ENCODE data around the gene THBS1.

THBS1 gene

GRCh38 chr15:39608185-39609139 is 27.6 kb downstream of the THBS1 start:
- no peak for DNase-seq (ENCODE audit: low read depth)

DNA sequence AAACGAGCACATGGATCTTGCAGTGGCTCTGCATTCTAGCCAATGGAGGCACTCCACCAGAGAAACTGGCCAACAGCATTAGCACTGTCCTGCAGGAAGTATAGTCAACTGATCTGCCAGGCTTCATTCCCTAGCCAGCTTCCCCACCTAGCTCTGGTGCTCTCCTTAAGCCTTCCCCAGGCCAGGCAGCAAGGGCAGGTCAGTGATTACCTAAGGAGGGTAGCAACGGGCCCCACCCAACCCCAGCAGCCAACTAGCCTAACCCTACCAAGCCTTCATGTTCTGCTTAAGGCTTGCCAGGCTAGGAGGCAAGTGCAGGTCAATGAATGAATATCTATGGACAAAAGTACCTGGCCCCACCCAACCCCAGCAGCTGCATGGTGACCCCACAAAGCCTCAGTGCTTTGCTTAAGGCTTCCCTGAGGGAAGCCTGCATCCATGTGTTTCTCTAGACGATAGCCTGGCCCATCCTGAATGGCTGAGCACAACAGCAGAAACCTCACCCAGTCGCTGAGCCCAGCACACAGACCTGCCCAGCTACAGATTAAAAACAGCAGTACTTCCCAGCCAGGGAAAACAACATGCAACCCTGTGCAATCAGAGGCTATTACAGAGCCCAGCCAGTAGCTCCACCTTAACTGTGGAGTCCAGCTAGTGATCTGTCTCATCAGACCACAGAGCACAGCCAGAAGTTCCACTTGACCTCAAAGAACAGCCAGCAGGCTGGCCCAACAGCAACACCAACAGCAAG is 28.5 kb downstream of the THBS1 start:
- DNase-seq (ENCODE audit: low read depth): no peak

- no peak for DNase-seq (ENCODE audit: low read depth)
These were observed 29.8 kb downstream of the THBS1 start for GRCh38 chr15:39610665-39611064.

GRCh38 chr15:39613271-39613670 is 32.4 kb downstream of the THBS1 start:
- DNase-seq (ENCODE audit: low read depth): no peak

GRCh38 chr15:39613861-39614260 is 33.0 kb downstream of the THBS1 start:
- no peak for DNase-seq (ENCODE audit: low read depth)

GRCh38 chr15:39616731-39617455 is 36.0 kb downstream of the THBS1 start:
- DNase-seq (ENCODE audit: low read depth): no peak

- DNase-seq (ENCODE audit: low read depth): no peak
These were observed 37.4 kb downstream of the THBS1 start for GRCh38 chr15:39618063-39618823.

DNA sequence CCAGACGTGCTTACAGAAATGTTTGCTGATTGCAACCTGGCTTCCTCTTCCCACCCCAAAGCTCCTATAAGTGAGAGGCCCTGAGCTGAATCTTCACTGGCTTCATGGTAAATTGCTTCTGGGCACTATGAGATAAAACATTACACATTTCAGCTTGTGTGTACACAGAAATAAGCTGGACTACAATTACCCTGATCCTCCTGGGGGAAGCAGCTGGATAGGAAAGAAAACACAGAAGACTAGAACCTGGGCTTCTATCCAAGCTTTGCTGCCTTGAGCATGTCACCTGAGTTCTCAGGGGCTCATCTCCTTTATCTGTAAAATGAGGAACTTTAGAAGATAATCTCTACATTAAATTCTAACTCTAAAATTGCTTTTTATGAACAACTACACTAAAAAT is 40.3 kb downstream of the THBS1 start:
- no peak for DNase-seq (ENCODE audit: low read depth)

GRCh38 chr15:39621976-39622375 is 41.1 kb downstream of the THBS1 start:
- no peak for DNase-seq (ENCODE audit: low read depth)

DNA sequence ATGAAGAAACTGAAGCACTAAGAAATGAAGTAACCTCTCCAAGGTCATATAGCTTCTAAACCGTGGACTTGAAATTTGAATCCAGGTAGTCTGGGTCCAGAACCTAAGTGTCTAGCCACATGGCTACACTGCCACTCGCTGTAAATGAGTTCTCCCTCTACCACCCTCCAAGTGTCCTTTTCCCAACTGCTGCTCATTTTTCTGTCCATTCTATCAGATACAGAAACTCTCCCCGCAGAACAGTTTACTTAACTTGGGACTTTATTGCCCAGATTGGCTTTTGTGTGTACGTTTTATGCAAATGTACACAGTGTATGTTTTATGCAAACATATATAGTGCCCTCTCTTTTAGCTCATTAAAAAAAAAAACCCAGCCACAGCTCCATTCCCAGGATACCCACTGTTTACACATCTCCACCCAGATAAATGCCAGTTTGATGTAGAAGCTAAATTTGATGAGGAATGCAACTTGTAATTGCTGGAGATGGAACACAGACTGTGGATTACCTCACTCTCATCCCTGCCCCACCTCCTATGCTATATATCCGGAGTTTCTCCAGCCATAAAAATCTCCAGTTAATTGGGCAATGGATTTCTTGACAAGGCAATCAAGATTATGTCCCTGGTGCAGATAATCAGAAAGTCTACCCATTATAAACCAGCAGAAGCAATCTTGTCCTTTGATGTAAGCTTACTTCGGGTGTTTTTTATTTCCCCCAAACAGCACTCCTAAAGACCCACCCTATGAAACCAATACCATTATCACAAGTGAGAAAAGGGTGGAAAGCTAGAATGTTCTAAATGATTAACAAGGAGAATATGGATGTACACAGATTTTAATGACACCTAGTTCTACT is 42.0 kb downstream of the THBS1 start:
- peak; percentile 32 for DNase-seq (ENCODE audit: low read depth)

DNA sequence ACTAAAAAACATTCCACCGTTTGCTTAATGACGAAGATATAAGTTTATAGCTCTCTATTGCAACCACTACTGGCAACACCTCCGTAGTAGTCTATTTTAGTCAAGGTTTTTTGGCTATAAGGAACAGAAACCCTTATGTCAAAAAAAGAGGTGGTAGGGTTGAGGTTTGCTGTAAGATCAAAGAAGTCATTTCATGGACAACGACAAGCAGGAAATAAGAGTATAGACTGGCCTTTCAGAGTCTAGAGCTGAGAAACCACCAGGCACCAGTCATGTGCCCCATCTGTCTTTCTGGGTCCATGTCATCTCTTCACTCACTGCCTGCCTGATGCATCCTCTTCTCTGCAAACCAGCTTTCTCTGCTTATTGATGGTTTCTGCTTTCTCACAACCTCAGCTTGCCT is 42.7 kb downstream of the THBS1 start:
- DNase-seq (ENCODE audit: low read depth): no peak

DNA sequence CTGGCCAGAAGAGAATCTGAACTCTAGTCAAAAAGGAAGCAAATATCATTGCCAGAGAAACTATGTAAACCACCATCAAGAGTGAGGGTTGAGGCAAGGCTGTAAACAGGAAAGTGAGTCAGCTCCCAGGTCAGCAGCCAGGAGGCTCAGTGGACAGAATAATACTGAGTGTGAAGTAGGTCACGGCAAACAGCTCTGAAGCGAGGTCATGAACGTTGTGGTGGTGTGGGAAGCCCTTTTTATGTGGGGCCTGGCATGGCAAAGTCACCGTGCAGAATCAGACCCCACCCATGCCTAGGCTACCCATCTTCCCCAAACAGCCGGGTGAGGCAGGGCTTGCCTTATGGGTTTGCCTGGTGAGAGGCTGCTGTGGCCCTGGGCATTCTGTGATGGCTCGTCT is 43.9 kb downstream of the THBS1 start:
- DNase-seq (ENCODE audit: low read depth): peak; percentile 96

GRCh38 chr15:39625451-39625850 is 44.6 kb downstream of the THBS1 start:
- DNase-seq (ENCODE audit: low read depth): no peak

GRCh38 chr15:39625856-39626255 is 45.0 kb downstream of the THBS1 start:
- peak; percentile 42 for DNase-seq (ENCODE audit: low read depth)

DNA sequence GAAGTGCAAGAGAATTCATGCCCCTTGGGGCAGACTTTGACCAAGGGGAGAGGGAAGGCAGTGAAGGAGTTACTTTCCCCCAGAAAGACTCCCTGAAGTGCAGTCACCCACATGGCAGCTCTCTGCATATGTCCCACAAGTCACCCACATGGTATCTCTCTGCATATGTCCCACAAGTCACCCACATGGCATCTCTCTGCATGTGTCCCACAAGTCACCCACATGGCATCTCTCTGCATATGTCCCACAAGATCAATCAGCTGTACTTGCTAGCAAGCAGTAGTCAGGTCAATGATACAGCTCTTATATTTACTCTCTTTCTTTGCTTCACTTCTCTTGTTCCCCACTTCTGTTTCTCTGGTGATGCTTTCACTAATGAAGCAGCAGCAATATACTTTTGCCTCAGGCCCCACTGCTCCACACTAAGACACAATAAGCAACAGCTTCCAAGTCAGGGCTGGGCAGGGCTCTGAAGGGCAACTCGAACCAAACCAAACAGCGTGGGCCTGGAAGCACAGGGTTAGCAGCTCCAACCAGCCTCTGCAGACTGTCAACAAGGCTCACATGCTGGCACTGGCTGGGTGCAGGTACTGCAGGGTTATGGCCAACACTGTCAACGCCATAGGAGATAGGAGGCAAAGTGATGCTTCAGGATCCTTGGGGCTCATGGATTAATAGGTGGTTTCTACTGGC is 46.7 kb downstream of the THBS1 start:
- no peak for DNase-seq (ENCODE audit: low read depth)

- peak; percentile 40 for DNase-seq (ENCODE audit: low read depth)
These were observed 47.2 kb downstream of the THBS1 start for GRCh38 chr15:39628144-39628508.

- DNase-seq (ENCODE audit: low read depth): no peak
These were observed 47.8 kb downstream of the THBS1 start for GRCh38 chr15:39628546-39629257.

- DNase-seq (ENCODE audit: low read depth): peak; percentile 27
These were observed 48.5 kb downstream of the THBS1 start for GRCh38 chr15:39629371-39629770.

GRCh38 chr15:39629906-39630305 is 49.0 kb downstream of the THBS1 start:
- DNase-seq (ENCODE audit: low read depth): no peak

DNA sequence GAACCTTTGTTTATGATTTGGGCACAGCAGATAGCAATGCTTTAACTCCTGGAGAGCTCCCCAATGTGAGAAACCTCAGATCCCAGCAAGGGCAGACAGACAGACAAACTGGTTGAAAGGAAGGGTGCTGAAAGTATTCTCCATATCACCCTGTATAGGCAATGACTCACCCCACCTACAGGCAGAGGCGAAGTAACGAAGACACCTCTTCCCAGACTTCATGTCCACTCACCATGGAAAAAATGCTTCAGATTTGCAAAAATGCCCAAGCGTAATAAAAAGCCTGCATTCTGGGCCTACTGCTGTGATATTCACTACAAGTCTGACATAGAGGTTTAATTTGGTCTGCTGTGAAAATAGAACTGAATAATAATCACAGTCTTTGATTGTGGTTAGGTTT is 50.5 kb downstream of the THBS1 start:
- peak; percentile 33 for DNase-seq (ENCODE audit: low read depth)
